Endothelial cell (in vitro differentiated cells): ENCODE measurements around the gene TNIP2. TPM values are rescaled to one million over a fixed set of nuclear protein-coding genes. Genes with fewer than 3 reads are reported as not detected.

Experiments
- DNase-seq: peaks from one replicate; pipeline ENCODE4 v3.0.0; 2021; ENCODE audit warnings: low spot score
- H3K27ac Mint-ChIP-seq: one replicate; pipeline ENCODE4 v1.8.0; 2021; ENCODE audit warnings: mixed read lengths, inconsistent platforms; ENCODE audit not compliant: unreplicated experiment
- H3K27me3 Mint-ChIP-seq: one replicate; pipeline ENCODE4 v1.8.0; 2021; ENCODE audit warnings: mild to moderate bottlenecking, moderate library complexity, mixed read lengths, inconsistent platforms; ENCODE audit not compliant: unreplicated experiment
- H3K36me3 Mint-ChIP-seq: one replicate; pipeline ENCODE4 v1.8.0; 2021; ENCODE audit warnings: mild to moderate bottlenecking, low read depth, mixed read lengths, inconsistent platforms; ENCODE audit not compliant: unreplicated experiment
- H3K4me1 Mint-ChIP-seq: one replicate; pipeline ENCODE4 v1.8.0; 2021; ENCODE audit warnings: mild to moderate bottlenecking, mixed read lengths, inconsistent platforms; ENCODE audit not compliant: unreplicated experiment
- H3K4me3 Mint-ChIP-seq: one replicate; pipeline ENCODE4 v1.8.0; 2021; ENCODE audit warnings: mild to moderate bottlenecking, mixed read lengths, inconsistent platforms; ENCODE audit not compliant: unreplicated experiment
- H3K9me3 Mint-ChIP-seq: one replicate; pipeline ENCODE4 v1.8.0; 2021; ENCODE audit warnings: mixed read lengths, inconsistent platforms; ENCODE audit not compliant: unreplicated experiment
- CTCF ChIP-seq: fragments of 200-600 bp; sonication (generic); IDR thresholded peaks from one replicate; pipeline ENCODE4 v1.5.0; 2021; ENCODE audit warnings: antibody characterized with exemption; ENCODE audit not compliant: unreplicated experiment
- total RNA-seq: library from RNA; stranded (reverse); fragmentation: NEBNext Ultra II Directional; extraction: Animal tissue kit (Norgen Biotek cat#: 25700); gene quantifications from one replicate; pipeline ENCODE4 v1.2.1, GENCODE V29; 2021; ENCODE audit not compliant: unreplicated experiment

TNIP2 gene
- total RNA-seq, 1 donor from 2014 or later: 29.3 TPM

- H3K27ac Mint-ChIP-seq: no peak overlapping the region
- peaks cover 36% of the 10 kb centered on the region for H3K36me3 Mint-ChIP-seq
- H3K27me3 Mint-ChIP-seq: peaks cover 6% of the 10 kb centered on the region
- H3K4me1 Mint-ChIP-seq: peaks cover 24% of the 10 kb centered on the region
- TF ChIP-seq CTCF: no peak
- DNase-seq: no peak
- no peaks in the 10 kb centered on the region for H3K9me3 Mint-ChIP-seq
- no peak overlapping the region for H3K4me3 Mint-ChIP-seq
Observed at GRCh38 chr4:2716236-2716635, 39.9 kb downstream of the TNIP2 start.

GRCh38 chr4:2715426-2715825, 40.7 kb downstream of the TNIP2 start:
- H3K27ac Mint-ChIP-seq: peak overlapping the region; percentile 52

GRCh38 chr4:2714918-2715317, 41.2 kb downstream of the TNIP2 start:
- Mint-ChIP-seq H3K4me3 (no peak overlapping the region), H3K36me3 (peaks cover 32% of the 10 kb centered on the region), H3K4me1 (peaks cover 24% of the 10 kb centered on the region), H3K27ac (peak overlapping the region; percentile 95), H3K9me3 (no peaks in the 10 kb centered on the region), H3K27me3 (peaks cover 4% of the 10 kb centered on the region)
- DNase-seq: no peak
- TF ChIP-seq CTCF: no peak

More at GRCh38 chr4:2715426-2715825, 40.7 kb downstream of the TNIP2 start:
- Mint-ChIP-seq H3K4me1 (peaks cover 24% of the 10 kb centered on the region), H3K36me3 (peaks cover 32% of the 10 kb centered on the region), H3K9me3 (no peaks in the 10 kb centered on the region), H3K27me3 (peaks cover 4% of the 10 kb centered on the region), H3K4me3 (peak overlapping the region; percentile 24)
- DNase-seq: no peak
- TF ChIP-seq CTCF: no peak

GRCh38 chr4:2714061-2714770, 41.9 kb downstream of the TNIP2 start:
- Mint-ChIP-seq H3K9me3 (no peaks in the 10 kb centered on the region), H3K27ac (peak overlapping the region; percentile 95), H3K4me1 (peaks cover 24% of the 10 kb centered on the region), H3K36me3 (peaks cover 32% of the 10 kb centered on the region), H3K4me3 (peak overlapping the region; percentile 47), H3K27me3 (peaks cover 4% of the 10 kb centered on the region)
- no peak for DNase-seq
- no peak for TF ChIP-seq CTCF

- peaks cover 26% of the 10 kb centered on the region for H3K36me3 Mint-ChIP-seq
- TF ChIP-seq CTCF: no peak
- no peak overlapping the region for H3K4me3 Mint-ChIP-seq
- H3K9me3 Mint-ChIP-seq: no peaks in the 10 kb centered on the region
- H3K27me3 Mint-ChIP-seq: peaks cover 4% of the 10 kb centered on the region
- peak overlapping the region; percentile 95 for H3K27ac Mint-ChIP-seq
- DNase-seq: no peak
- peaks cover 24% of the 10 kb centered on the region for H3K4me1 Mint-ChIP-seq
Observed at GRCh38 chr4:2713337-2713736, 42.8 kb downstream of the TNIP2 start.
